HEK293 (cell line): ENCODE results near the gene SMAD7.

Experiments
- GFI1B ChIP-seq: fragments of 450-650 bp; formaldehyde crosslinking; IDR thresholded peaks from 2 replicates; pipeline ENCODE4 v1.5.1; 2016; ENCODE audit warnings: missing biosample characterization, missing genetic modification characterization
- SP2 ChIP-seq: fragments of 450-650 bp; formaldehyde crosslinking; IDR thresholded peaks from 2 replicates; pipeline ENCODE4 v1.5.1; 2016; ENCODE audit warnings: missing biosample characterization, missing genetic modification characterization
- YY1 ChIP-seq: fragments of 450-650 bp; formaldehyde crosslinking; IDR thresholded peaks from 2 replicates; pipeline ENCODE4 v1.5.1; 2018; ENCODE audit warnings: missing biosample characterization, missing genetic modification characterization
- ZBTB20 ChIP-seq: fragments of 450-650 bp; formaldehyde crosslinking; IDR thresholded peaks from 2 replicates; pipeline ENCODE4 v1.5.1; 2016; ENCODE audit warnings: missing biosample characterization, missing genetic modification characterization
- ZBTB8A ChIP-seq: fragments of 450-650 bp; formaldehyde crosslinking; IDR thresholded peaks from 2 replicates; pipeline ENCODE4 v1.5.1; 2016; ENCODE audit warnings: missing biosample characterization, missing genetic modification characterization
- ZFP69B ChIP-seq: fragments of 450-650 bp; formaldehyde crosslinking; IDR thresholded peaks from 2 replicates; pipeline ENCODE4 v1.5.1; 2016; ENCODE audit warnings: missing biosample characterization, missing genetic modification characterization
- ZNF140 ChIP-seq: fragments of 450-650 bp; formaldehyde crosslinking; IDR thresholded peaks from 2 replicates; pipeline ENCODE4 v1.5.1; 2016; ENCODE audit warnings: missing biosample characterization, missing genetic modification characterization
- ZNF175 ChIP-seq: fragments of 450-650 bp; formaldehyde crosslinking; IDR thresholded peaks from 2 replicates; pipeline ENCODE4 v1.5.1; 2016; ENCODE audit warnings: missing biosample characterization, missing genetic modification characterization
- ZNF184 ChIP-seq: fragments of 450-650 bp; IDR thresholded peaks from 2 replicates; pipeline ENCODE4 v1.5.1; 2018; ENCODE audit warnings: missing biosample characterization, mild to moderate bottlenecking, missing genetic modification characterization
- ZNF221 ChIP-seq: fragments of 450-650 bp; formaldehyde crosslinking; IDR thresholded peaks from 2 replicates; pipeline ENCODE4 v1.5.1; 2017; ENCODE audit warnings: missing biosample characterization, missing genetic modification characterization, borderline replicate concordance
- ZNF274 ChIP-seq, 2 experiments: fragments of 200-500 bp in 1 of 2; fragments of 450-650 bp in 1 of 2; sonication (Bioruptor generic) in 1 of 2; formaldehyde crosslinking in 1 of 2; IDR thresholded peaks; 2 replicates each; pipeline versions ENCODE4 v1.5.1 to v1.6.1; 2014 to 2016; ENCODE audit warnings: borderline replicate concordance in 1 of 2, inconsistent platforms in 1 of 2, low read length in 1 of 2, missing biosample characterization in 1 of 2, missing genetic modification characterization in 1 of 2
- ZNF341 ChIP-seq: fragments of 450-650 bp; formaldehyde crosslinking; IDR thresholded peaks from 2 replicates; pipeline ENCODE4; 2016; ENCODE audit warnings: low read depth, missing biosample characterization, missing genetic modification characterization
- ZNF416 ChIP-seq: fragments of 450-650 bp; formaldehyde crosslinking; IDR thresholded peaks from 2 replicates; pipeline ENCODE4 v1.5.1; 2016; ENCODE audit warnings: missing biosample characterization, missing genetic modification characterization
- ZNF548 ChIP-seq: fragments of 450-650 bp; formaldehyde crosslinking; IDR thresholded peaks from 2 replicates; pipeline ENCODE4 v1.5.1; 2016; ENCODE audit warnings: missing biosample characterization, missing genetic modification characterization
- ZNF555 ChIP-seq: fragments of 450-650 bp; formaldehyde crosslinking; conservative IDR thresholded peaks from 2 replicates; pipeline ENCODE4 v1.5.1; 2017; ENCODE audit warnings: missing biosample characterization, mild to moderate bottlenecking, missing genetic modification characterization, inconsistent platforms
- ZNF561 ChIP-seq: fragments of 450-650 bp; IDR thresholded peaks from 2 replicates; pipeline ENCODE4 v1.5.1; 2018; ENCODE audit warnings: missing biosample characterization, missing genetic modification characterization, borderline replicate concordance
- ZNF571 ChIP-seq: fragments of 450-650 bp; formaldehyde crosslinking; IDR thresholded peaks from 2 replicates; pipeline ENCODE4 v1.5.0; 2017; ENCODE audit warnings: missing biosample characterization, missing genetic modification characterization
- ZNF707 ChIP-seq: fragments of 450-650 bp; formaldehyde crosslinking; IDR thresholded peaks from 2 replicates; pipeline ENCODE4 v1.5.1; 2016; ENCODE audit warnings: missing biosample characterization, missing genetic modification characterization
- ZNF837 ChIP-seq: fragments of 450-650 bp; formaldehyde crosslinking; IDR thresholded peaks from 2 replicates; pipeline ENCODE4 v1.5.1; 2016; ENCODE audit warnings: missing biosample characterization, missing genetic modification characterization
- ZSCAN30 ChIP-seq: fragments of 450-650 bp; IDR thresholded peaks from 2 replicates; pipeline ENCODE4 v1.5.1; 2018; ENCODE audit warnings: missing biosample characterization, mild to moderate bottlenecking, missing genetic modification characterization, moderate library complexity
- TF ChIP-seq, protein P1 (sequence below): fragments of 450-650 bp; formaldehyde crosslinking; IDR thresholded peaks from 2 replicates; pipeline ENCODE4 v1.5.1; 2016; ENCODE audit warnings: missing biosample characterization, missing genetic modification characterization, low read depth
- TF ChIP-seq, protein P2 (sequence below): fragments of 450-650 bp; formaldehyde crosslinking; IDR thresholded peaks from 2 replicates; pipeline ENCODE4 v1.5.1; 2016; ENCODE audit warnings: missing biosample characterization, missing genetic modification characterization, low read depth
- TF ChIP-seq, protein P3 (sequence below): fragments of 450-650 bp; formaldehyde crosslinking; IDR thresholded peaks from 2 replicates; pipeline ENCODE4 v1.5.1; 2016; ENCODE audit warnings: missing biosample characterization, missing genetic modification characterization
- TF ChIP-seq, protein P4 (sequence below): fragments of 450-650 bp; formaldehyde crosslinking; IDR thresholded peaks from 2 replicates; pipeline ENCODE4 v1.5.1; 2016; ENCODE audit warnings: missing biosample characterization, missing genetic modification characterization
- TF ChIP-seq, protein P5 (sequence below): fragments of 450-650 bp; formaldehyde crosslinking; IDR thresholded peaks from 2 replicates; pipeline ENCODE4 v1.5.1; 2016; ENCODE audit warnings: missing biosample characterization, missing genetic modification characterization
- TF ChIP-seq, protein P6 (sequence below): fragments of 450-650 bp; formaldehyde crosslinking; IDR thresholded peaks from 2 replicates; pipeline ENCODE4 v1.5.1; 2016; ENCODE audit warnings: missing biosample characterization, missing genetic modification characterization
- TF ChIP-seq, protein P7 (sequence below): fragments of 450-650 bp; formaldehyde crosslinking; IDR thresholded peaks from 2 replicates; pipeline ENCODE4 v1.5.1; 2017; ENCODE audit warnings: missing biosample characterization, mild to moderate bottlenecking, missing genetic modification characterization, moderate library complexity

Gene SMAD7

DNA sequence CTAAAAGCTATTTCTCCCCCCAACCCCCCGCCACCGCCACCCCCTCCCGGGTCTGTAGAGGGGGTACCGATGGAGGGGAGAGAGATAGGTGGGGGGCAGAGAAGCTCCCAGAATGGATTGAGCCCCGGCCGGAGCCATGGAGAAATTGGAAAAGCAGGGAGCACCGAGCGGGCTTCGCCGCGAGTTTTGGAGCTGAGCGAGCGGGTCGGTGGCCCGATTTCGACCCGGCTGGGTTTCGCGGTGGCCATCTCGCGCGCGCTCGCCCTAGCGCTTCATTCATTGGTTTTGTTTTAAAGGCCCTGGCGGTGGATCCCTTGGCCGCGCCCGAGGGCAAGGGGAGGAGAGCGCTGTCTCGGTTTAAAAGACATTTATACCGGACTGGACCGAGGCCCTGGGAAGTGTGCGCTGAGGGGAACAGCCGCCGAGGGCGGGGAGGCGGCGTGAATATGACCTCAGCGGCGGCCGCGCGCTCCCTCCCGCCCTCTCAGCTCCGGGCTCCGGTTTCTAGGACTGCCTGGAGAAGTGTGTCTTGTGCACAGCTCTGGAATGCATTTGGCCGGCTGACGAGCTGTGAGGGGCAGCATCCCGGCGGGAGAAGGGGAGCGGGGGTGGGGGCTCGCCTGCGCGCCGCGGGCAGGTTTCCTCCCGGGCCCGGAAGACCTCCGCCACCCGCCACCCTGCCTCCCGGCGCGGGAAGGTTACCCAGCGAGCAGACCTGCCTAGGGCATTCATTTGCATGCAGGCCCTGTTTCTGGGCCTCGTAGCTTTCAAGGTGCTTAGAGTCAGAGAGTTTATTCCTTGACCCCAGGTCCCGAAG, 1.7 kb upstream of the SMAD7 start (continued):
- peak; percentile 74 for TF ChIP-seq SP2
- TF ChIP-seq, protein P1, sequence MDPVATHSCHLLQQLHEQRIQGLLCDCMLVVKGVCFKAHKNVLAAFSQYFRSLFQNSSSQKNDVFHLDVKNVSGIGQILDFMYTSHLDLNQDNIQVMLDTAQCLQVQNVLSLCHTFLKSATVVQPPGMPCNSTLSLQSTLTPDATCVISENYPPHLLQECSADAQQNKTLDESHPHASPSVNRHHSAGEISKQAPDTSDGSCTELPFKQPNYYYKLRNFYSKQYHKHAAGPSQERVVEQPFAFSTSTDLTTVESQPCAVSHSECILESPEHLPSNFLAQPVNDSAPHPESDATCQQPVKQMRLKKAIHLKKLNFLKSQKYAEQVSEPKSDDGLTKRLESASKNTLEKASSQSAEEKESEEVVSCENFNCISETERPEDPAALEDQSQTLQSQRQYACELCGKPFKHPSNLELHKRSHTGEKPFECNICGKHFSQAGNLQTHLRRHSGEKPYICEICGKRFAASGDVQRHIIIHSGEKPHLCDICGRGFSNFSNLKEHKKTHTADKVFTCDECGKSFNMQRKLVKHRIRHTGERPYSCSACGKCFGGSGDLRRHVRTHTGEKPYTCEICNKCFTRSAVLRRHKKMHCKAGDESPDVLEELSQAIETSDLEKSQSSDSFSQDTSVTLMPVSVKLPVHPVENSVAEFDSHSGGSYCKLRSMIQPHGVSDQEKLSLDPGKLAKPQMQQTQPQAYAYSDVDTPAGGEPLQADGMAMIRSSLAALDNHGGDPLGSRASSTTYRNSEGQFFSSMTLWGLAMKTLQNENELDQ (tag by site-specific recombination), result no peak
- TF ChIP-seq, protein P2, sequence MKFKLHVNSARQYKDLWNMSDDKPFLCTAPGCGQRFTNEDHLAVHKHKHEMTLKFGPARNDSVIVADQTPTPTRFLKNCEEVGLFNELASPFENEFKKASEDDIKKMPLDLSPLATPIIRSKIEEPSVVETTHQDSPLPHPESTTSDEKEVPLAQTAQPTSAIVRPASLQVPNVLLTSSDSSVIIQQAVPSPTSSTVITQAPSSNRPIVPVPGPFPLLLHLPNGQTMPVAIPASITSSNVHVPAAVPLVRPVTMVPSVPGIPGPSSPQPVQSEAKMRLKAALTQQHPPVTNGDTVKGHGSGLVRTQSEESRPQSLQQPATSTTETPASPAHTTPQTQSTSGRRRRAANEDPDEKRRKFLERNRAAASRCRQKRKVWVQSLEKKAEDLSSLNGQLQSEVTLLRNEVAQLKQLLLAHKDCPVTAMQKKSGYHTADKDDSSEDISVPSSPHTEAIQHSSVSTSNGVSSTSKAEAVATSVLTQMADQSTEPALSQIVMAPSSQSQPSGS (tag by site-specific recombination), result 0 out of 2 replicates have a peak, but pooled peaks have one; percentile 13
- no peak for TF ChIP-seq ZNF555 (tag by site-specific recombination)
- TF ChIP-seq ZNF416 (tag by site-specific recombination), result no peak
- peak; percentile 95 for TF ChIP-seq ZSCAN30
- TF ChIP-seq, protein P3, sequence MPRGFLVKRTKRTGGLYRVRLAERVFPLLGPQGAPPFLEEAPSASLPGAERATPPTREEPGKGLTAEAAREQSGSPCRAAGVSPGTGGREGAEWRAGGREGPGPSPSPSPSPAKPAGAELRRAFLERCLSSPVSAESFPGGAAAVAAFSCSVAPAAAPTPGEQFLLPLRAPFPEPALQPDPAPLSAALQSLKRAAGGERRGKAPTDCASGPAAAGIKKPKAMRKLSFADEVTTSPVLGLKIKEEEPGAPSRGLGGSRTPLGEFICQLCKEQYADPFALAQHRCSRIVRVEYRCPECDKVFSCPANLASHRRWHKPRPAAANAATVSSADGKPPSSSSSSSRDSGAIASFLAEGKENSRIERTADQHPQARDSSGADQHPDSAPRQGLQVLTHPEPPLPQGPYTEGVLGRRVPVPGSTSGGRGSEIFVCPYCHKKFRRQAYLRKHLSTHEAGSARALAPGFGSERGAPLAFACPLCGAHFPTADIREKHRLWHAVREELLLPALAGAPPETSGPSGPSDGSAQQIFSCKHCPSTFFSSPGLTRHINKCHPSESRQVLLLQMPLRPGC (tag by site-specific recombination), result peak; percentile 47
- TF ChIP-seq GFI1B (tag by site-specific recombination), result no peak
- TF ChIP-seq ZNF707 (tag by site-specific recombination), result no peak
- TF ChIP-seq, protein P4, sequence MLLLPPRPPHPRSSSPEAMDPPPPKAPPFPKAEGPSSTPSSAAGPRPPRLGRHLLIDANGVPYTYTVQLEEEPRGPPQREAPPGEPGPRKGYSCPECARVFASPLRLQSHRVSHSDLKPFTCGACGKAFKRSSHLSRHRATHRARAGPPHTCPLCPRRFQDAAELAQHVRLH (tag by site-specific recombination), result peak; percentile 35; the same call in 1 of the 2 replicates
- TF ChIP-seq ZNF175 (tag by site-specific recombination), result no peak
- peak; percentile 71; the same call in 1 of the 2 replicates for TF ChIP-seq ZNF561 (tag by site-specific recombination)
- TF ChIP-seq, protein P5, sequence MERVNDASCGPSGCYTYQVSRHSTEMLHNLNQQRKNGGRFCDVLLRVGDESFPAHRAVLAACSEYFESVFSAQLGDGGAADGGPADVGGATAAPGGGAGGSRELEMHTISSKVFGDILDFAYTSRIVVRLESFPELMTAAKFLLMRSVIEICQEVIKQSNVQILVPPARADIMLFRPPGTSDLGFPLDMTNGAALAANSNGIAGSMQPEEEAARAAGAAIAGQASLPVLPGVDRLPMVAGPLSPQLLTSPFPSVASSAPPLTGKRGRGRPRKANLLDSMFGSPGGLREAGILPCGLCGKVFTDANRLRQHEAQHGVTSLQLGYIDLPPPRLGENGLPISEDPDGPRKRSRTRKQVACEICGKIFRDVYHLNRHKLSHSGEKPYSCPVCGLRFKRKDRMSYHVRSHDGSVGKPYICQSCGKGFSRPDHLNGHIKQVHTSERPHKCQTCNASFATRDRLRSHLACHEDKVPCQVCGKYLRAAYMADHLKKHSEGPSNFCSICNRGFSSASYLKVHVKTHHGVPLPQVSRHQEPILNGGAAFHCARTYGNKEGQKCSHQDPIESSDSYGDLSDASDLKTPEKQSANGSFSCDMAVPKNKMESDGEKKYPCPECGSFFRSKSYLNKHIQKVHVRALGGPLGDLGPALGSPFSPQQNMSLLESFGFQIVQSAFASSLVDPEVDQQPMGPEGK (tag by site-specific recombination), result peak; percentile 93
- TF ChIP-seq ZNF274 (IDR thresholded peaks at IDR 0.05; ENCODE audit: low read length), result no peak
- TF ChIP-seq ZNF274 (tag by site-specific recombination; IDR thresholded peaks at IDR 0.05; ENCODE audit: borderline replicate concordance), result no peak
- TF ChIP-seq, protein P6, sequence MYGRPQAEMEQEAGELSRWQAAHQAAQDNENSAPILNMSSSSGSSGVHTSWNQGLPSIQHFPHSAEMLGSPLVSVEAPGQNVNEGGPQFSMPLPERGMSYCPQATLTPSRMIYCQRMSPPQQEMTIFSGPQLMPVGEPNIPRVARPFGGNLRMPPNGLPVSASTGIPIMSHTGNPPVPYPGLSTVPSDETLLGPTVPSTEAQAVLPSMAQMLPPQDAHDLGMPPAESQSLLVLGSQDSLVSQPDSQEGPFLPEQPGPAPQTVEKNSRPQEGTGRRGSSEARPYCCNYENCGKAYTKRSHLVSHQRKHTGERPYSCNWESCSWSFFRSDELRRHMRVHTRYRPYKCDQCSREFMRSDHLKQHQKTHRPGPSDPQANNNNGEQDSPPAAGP (tag by site-specific recombination), result peak; percentile 81; the same call in 1 of the 2 replicates
- peak; percentile 67; the same call in 1 of the 2 replicates for TF ChIP-seq ZBTB8A
- TF ChIP-seq ZNF341 (tag by site-specific recombination), result peak; percentile 100
- no peak for TF ChIP-seq ZNF140 (tag by site-specific recombination)
- no peak for TF ChIP-seq ZNF221
- TF ChIP-seq ZFP69B (tag by site-specific recombination), result peak; percentile 19; the same call in 1 of the 2 replicates
- TF ChIP-seq ZNF184 (tag by site-specific recombination), result 0 out of 2 replicates have a peak, but pooled peaks have one; percentile 8
- no peak for TF ChIP-seq ZNF837 (tag by site-specific recombination)
- peak; percentile 62 for TF ChIP-seq YY1
- TF ChIP-seq ZNF548 (tag by site-specific recombination), result no peak
- TF ChIP-seq, protein P7, sequence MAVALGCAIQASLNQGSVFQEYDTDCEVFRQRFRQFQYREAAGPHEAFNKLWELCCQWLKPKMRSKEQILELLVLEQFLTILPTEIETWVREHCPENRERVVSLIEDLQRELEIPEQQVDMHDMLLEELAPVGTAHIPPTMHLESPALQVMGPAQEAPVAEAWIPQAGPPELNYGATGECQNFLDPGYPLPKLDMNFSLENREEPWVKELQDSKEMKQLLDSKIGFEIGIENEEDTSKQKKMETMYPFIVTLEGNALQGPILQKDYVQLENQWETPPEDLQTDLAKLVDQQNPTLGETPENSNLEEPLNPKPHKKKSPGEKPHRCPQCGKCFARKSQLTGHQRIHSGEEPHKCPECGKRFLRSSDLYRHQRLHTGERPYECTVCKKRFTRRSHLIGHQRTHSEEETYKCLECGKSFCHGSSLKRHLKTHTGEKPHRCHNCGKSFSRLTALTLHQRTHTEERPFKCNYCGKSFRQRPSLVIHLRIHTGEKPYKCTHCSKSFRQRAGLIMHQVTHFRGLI, result no peak; the same call in 1 of the 2 replicates
- no peak for TF ChIP-seq ZNF571 (tag by site-specific recombination)
- peak; percentile 88 for TF ChIP-seq ZBTB20
